GM18508 (cell line): ENCODE data around the gene CNDP1.

Experiments
- ATAC-seq: cut with Tn5 transposase; IDR thresholded peaks from one replicate; pipeline ENCODE4 v1.9.1; 2021; ENCODE audit warnings: moderate number of reproducible peaks; ENCODE audit not compliant: insufficient read depth, unreplicated experiment

Gene CNDP1

DNA sequence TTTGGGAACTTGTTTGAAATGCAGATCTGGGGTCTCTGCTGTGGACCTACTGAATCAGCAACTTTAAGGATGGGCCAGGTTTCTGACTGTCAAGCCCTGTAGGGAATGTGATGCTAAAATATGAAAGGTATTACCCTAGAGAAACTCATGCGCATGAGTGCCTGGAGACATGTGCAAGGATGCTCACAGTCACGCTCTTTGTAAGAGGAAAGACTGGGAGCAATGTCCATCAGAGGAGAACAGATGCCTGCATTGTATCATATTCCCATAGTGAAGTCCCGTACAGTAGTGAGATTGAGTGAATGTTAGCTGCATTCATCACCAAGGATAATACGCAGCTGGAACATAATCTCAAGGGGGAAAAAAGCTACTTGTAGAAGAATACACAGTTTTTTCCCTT, 77.5 kb downstream of the CNDP1 start:
- ATAC-seq, result no peak

DNA sequence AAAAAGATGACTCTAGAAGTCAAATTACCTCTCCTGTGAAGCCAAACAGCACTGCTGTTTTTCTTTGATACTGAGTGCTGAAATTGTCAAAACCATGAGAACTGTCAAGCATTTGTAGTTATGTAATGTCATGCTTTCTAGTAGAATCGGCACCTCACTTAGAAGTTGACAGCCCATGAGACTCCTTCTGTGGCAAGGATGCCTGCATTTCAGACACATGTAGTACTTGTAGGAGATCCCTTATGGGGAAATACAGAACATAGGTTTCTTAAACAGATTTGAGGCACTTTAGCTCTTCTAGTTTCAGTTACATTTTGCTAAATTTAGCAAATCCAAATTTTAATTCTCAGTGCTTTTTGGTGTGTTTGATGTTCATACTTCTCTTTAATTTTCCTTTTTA, 79.1 kb downstream of the CNDP1 start:
- ATAC-seq, result no peak

DNA sequence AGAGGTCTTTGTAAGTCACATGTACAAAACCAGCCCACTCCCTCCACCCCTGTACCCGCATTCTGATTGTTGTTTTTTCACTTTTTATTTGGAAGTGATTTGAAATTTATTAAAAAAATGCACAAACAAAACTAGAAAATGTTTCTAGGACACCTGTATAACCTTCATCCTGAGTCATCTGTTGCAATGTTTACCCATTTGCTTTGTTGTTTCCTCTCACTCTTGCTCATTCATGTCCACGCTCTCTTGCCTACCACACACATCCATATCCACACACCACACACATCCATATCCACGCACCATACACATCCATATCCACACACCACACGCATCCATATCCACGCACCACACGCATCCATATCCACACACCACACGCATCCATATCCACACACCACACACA, 82.2 kb downstream of the CNDP1 start:
- ATAC-seq, result no peak

DNA sequence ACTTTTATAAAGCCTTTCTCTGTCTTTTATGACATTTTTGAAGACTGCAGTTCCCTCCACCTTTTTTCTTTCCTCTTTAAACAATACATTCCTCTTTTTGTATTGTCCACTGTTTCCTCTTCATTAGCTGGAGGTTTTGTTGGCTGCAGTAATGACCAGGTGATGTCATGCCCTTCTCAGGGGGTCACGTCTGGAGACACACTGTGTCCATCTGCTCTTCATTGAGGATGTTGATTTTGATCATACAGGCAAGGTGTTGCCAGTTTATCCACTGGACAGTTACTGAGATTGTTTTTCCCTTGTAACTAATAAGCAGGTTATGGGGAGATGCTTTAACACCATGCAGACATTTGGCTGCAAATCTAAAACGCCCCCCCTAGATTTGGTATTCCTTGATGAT, 83.2 kb downstream of the CNDP1 start:
- ATAC-seq, result no peak

DNA sequence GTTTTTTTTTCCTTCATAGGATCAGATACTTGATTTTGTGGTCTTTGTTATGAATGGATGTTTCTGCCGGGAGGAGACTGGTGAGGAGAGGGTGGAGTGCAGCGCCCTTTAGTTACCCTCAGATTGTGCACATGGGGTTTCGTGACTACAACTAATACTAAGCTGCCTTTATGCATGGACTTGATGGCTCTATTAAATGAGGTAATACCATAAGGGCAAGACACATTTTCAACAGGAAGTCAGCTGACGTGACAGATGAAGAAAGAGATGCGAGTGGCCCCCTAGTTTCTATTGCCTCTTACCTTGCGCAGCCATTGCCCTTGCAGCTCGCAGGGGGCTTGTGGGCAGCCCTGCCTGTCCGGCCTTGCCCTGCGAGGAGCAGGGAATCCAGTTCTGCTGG, 87.8 kb downstream of the CNDP1 start:
- ATAC-seq, result no peak

DNA sequence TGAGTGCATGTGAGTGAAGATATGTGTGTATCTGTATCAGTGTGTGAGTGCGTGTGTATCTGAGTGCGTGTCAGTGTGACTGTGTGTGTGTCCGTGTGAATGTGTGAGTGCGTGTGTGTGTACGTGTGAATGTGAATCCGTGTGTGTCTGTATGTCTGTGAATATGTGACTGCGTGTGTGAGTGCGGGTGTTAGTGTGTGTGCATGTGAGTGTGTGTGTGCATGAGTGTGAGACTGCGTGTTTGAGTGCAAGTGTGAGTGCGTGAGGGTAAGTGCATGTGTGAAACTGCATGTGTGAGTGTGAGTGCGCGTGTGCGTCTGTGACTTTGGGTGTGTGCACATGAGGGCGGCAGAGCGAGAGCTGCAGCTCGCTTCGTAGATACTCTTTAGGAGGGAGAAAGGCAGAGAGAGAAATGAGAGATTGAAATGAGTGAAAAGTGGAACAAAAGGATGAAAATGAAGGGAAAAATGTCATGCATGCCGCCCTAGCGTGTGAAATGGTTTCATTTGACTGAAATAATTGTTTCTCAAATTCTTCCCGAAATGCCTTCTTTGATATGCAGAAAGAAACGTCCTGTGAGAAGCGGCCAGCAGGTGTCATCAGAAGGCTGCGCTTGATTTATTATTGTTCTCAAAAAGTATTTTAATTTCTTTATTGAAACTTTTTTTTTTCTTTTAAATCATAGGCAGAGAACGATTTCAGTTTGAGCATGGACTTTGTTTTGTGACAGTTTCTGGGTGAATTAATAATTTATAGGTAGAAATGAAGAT, 88.9 kb downstream of the CNDP1 start:
- no peak for ATAC-seq

DNA sequence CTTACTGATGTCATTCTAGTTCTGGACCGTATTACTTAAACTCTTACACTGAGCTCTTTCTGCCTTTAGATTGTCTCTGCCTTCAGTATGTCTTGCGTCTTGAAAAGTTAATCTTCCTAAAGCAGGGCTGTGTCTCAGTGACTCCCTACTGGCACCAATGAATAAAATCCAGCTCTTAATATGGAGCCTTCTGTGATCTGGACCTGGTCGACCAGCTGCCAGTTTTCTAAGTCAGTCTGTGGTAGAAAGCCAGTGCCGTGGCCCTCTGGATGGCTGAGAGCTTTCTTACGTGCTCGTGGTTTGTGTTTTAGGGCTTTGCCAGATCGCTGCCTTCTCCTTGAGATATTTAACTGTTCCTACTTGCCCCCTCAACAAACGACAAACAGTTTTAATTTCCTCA, 90.2 kb downstream of the CNDP1 start:
- ATAC-seq, result no peak

DNA sequence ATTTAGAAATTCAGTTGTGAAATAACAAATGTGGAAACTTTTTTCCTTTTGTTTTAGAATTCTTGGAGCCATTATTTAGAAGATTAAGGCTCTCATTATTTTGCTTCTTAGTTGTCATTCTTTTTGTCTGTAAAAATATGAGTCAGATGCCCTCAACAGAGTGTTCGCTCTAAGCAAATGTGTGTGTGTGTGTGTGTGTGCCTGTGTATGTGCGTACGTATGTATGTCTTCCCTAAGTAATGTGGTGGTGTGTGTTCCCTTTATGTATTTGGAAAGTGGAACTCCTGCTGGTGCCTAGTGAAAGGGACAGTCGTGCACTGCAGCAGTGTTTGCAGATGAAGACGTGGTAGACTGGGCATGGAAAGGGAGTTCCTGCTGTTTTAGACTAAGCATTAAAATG, 90.9 kb downstream of the CNDP1 start:
- no peak for ATAC-seq

DNA sequence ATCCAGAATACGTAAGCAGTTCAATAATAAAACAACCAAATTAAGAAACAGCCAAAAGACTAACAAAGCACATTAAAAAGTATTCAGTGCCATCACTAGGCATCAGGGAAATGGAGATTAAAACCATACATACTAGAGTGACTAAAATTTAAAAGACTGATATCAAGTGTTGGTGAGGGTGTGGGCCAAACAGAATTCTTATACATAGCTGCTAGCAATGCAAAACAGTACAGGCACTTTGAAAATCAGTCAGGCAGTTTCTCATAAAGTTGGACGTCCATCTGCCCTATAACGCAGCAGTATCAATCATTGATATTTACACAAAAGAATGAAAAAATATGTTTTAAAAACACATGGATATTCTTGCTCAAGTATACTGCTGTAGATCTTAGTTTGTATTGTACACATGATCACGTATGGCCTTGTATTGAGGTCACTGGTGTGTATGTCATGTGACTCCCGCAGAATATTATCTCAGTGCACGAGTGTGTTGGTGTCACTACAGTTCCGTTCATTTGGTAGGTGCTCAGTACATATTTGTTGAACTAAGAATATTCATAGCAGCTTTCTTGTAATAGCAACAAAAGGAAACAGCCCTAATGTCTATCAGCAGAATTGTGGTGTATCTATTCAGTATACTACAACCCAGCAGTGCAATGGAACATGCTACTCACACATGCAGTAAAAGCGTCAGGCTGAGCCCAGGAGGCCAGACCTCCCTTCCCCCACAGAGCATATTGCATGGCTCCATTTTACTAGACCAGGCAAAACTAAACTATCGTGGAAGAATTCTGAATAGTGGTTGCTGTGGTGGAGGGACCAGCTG, 92.0 kb downstream of the CNDP1 start:
- ATAC-seq, result no peak

DNA sequence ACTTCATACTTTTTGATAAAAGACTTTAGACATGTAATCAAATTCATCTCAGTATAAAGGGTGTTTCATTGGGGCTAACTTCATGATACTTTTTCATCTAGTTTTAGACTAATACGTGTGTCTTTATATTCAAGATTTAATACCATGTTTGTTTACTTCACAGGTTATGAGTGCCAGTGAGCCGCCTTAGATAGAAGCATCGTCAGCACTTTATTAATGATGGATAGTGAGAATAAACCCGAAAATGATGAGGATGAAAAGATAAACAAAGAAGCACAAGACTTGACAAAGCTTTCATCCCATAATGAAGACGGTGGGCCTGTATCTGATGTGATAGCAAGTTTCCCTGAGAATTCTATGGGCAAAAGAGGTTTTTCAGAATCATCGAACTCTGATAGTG, 96.5 kb downstream of the CNDP1 start:
- no peak for ATAC-seq

DNA sequence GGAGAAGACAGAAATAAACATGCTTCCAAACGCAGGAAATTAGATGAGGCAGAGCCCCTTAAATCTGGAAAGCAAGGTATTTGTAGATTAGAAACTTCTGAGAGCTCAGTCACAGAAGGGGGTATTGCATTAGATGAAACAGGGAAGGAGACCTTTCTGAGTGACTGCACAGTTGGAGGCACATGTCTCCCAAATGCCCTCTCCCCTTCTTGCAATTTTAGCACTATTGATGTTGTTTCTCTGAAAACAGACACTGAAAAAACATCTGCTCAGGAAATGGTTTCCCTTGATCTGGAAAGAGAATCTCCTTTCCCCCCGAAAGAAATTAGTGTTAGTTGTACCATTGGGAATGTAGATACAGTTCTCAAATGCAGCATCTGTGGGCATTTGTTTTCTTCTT, 96.9 kb downstream of the CNDP1 start:
- no peak for ATAC-seq

DNA sequence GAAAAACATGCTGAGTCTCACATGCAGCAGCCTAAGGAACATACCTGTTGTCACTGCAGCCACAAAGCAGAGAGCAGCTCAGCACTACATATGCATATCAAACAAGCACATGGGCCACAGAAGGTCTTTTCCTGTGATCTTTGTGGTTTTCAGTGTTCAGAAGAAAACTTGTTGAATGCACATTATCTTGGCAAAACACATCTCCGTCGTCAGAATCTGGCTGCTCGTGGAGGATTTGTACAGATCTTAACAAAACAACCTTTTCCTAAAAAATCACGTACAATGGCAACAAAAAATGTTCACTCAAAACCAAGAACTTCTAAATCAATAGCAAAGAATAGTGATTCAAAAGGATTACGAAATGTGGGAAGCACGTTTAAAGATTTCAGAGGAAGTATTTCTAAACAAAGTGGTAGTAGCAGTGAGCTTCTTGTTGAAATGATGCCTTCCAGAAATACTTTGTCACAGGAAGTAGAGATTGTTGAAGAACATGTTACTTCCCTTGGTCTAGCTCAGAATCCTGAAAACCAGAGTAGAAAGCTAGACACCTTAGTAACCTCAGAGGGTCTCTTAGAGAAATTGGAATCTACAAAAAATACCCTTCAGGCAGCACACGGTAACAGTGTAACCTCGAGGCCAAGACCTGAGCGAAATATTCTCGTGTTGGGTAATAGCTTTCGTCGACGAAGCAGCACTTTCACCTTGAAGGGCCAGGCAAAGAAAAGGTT, 97.5 kb downstream of the CNDP1 start:
- ATAC-seq, result no peak

DNA sequence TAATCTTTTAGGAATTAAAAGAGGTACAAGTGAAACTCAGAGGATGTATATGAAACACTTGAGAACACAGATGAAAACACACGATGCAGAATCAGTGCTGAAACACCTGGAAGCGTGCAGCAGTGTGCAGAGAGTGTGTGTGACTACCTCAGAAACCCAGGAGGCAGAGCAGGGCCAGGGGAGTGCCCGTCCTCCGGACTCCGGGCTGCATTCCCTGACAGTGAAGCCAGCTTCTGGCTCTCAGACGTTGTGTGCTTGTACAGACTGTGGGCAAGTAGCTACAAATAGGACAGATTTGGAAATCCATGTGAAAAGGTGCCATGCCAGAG, 98.0 kb downstream of the CNDP1 start:
- ATAC-seq, result no peak

DNA sequence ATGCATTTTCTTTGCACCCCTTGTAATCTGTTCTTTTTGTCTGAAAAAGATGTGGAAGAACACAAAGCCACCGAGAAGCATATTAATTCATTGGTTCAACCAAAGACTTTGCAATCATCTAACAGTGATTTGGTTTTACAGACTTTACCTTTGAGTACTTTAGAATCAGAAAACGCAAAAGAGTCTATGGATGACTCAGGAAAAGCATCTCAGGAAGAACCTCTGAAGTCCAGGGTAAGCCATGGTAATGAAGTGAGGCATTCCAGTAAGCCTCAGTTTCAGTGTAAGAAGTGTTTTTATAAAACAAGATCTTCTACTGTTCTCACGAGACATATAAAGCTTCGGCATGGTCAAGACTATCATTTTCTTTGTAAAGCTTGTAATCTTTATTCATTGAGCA, 98.6 kb downstream of the CNDP1 start:
- no peak for ATAC-seq

DNA sequence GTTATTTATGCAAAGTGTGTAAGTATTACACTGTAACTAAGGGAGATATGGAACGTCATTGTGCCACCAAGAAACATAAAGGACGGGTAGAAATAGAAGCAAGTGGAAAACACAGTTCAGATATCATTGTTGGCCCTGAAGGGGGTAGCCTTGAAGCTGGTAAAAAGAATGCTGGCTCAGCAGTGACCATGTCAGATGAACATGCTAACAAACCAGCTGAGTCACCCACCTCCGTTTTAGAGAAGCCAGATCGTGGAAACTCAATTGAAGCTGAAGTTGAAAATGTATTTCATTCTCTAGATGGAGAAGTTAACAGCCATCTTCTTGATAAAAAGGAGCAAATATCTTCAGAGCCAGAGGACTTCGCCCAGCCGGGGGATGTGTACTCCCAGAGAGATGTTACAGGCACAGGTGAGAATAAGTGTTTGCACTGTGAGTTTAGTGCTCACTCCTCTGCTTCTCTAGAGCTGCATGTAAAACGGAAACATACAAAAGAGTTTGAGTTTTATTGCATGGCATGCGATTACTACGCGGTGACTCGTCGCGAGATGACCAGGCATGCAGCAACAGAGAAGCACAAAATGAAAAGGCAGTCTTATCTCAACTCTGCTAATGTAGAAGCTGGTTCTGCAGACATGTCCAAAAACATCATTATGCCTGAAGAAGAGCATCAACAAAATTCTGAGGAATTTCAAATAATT, 99.5 kb downstream of the CNDP1 start:
- ATAC-seq, result no peak

DNA sequence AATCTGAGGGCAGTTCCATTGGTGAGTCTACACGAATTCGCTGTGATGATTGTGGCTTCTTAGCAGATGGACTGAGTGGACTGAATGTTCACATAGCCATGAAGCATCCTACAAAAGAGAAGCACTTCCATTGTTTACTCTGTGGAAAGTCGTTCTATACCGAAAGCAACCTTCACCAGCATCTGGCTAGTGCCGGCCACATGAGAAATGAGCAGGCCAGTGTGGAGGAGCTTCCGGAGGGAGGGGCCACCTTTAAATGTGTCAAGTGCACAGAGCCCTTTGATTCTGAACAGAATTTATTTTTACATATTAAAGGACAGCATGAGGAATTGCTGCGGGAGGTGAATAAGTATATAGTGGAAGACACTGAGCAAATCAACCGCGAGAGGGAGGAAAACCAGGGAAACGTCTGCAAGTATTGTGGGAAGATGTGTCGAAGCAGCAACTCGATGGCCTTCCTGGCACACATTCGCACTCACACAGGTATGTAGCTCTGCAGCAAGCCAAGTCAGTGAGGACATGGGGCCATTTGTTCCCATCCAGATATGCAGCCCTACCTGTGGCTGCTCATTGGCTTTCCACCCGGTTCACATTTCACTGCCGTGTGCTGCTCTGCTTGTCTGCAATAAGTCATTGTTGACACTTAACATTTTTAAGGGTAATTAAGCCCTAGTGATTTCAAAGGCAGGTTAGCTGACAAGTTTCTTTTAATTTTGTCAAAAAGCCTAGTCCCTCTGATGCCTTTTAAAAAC, 101.1 kb downstream of the CNDP1 start:
- no peak for ATAC-seq
